GM23338 (cell line): Measurements from ENCODE around the gene SLC19A1. TPM values are rescaled to one million over a fixed set of nuclear protein-coding genes. Genes with fewer than 3 reads are reported as not detected.

ENCODE experiments used
- ATAC-seq: fragments of 200-7000 bp; cut with Tn5 transposase; 3 replicates; pipeline ENCODE4 v1.9.1; 2020
- DNase-seq: peaks from one replicate; pipeline ENCODE4 v3.0.0-alpha.2; 2015; ENCODE audit warnings: low spot score
- H2AFZ ChIP-seq: fragments of 200-600 bp; sonication (generic); 2 replicates; pipeline ENCODE4 v1.8.0; 2016; ENCODE audit warnings: antibody characterized with exemption, mild to moderate bottlenecking, moderate library complexity
- H3F3A ChIP-seq: fragments of 200-600 bp; sonication (generic); replicated peaks from 2 replicates; pipeline ENCODE4 v1.8.0; 2017; ENCODE audit warnings: antibody characterized with exemption, mixed run types, low read depth
- H3K27ac ChIP-seq: fragments of 200-600 bp; sonication (generic); 2 replicates; pipeline ENCODE4 v1.6.1; 2016; ENCODE audit warnings: low read depth
- H3K27me3 ChIP-seq: fragments of 200-600 bp; sonication (generic); 2 replicates; pipeline ENCODE4 v1.8.0; 2016; ENCODE audit warnings: mild to moderate bottlenecking, mixed run types, moderate library complexity; ENCODE audit not compliant: insufficient read depth
- H3K36me3 ChIP-seq: fragments of 200-600 bp; sonication (generic); 2 replicates; pipeline ENCODE4 v1.8.0; 2016; ENCODE audit warnings: mild to moderate bottlenecking; ENCODE audit not compliant: insufficient read depth
- H3K4me1 ChIP-seq: fragments of 200-600 bp; sonication (generic); 2 replicates; pipeline ENCODE4 v1.8.0; 2016; ENCODE audit warnings: mild to moderate bottlenecking, moderate library complexity; ENCODE audit not compliant: insufficient read depth
- H3K4me2 ChIP-seq: fragments of 200-600 bp; sonication (generic); 2 replicates; pipeline ENCODE4 v1.7.1; 2017; ENCODE audit warnings: mixed run types
- H3K4me3 ChIP-seq: fragments of 200-600 bp; sonication (generic); 2 replicates; pipeline ENCODE4 v1.6.1; 2016; ENCODE audit warnings: mixed run types
- H3K79me2 ChIP-seq: fragments of 200-600 bp; sonication (generic); replicated peaks from 2 replicates; pipeline ENCODE4 v1.8.0; 2017; ENCODE audit warnings: mild to moderate bottlenecking; ENCODE audit not compliant: insufficient read depth
- H3K9me2 ChIP-seq: fragments of 200-600 bp; sonication (generic); 2 replicates; pipeline ENCODE4 v1.8.0; 2017; ENCODE audit not compliant: insufficient read depth
- H4K20me1 ChIP-seq: fragments of 200-600 bp; sonication (generic); replicated peaks from 2 replicates; pipeline ENCODE4 v1.8.0; 2017; ENCODE audit warnings: mild to moderate bottlenecking; ENCODE audit not compliant: insufficient read depth
- H3K27ac Mint-ChIP-seq: 2 replicates; pipeline ENCODE4 v1.8.0; 2020; ENCODE audit warnings: inconsistent platforms, mild to moderate bottlenecking, moderate library complexity, mixed read lengths
- H3K27me3 Mint-ChIP-seq: 3 replicates; pipeline ENCODE4 v1.8.0; 2022; ENCODE audit warnings: low read depth, mild to moderate bottlenecking, moderate library complexity, mixed read lengths, inconsistent platforms; ENCODE audit not compliant: insufficient read depth, poor library complexity
- H3K36me3 Mint-ChIP-seq: 3 replicates; pipeline ENCODE4 v1.8.0; 2021; ENCODE audit warnings: low read depth, mild to moderate bottlenecking, inconsistent platforms, moderate library complexity, mixed read lengths
- H3K4me1 Mint-ChIP-seq: 3 replicates; pipeline ENCODE4 v1.8.0; 2020; ENCODE audit warnings: mild to moderate bottlenecking, inconsistent platforms, mixed read lengths
- H3K4me3 Mint-ChIP-seq: 3 replicates; pipeline ENCODE4 v1.8.0; 2021; ENCODE audit warnings: moderate library complexity, mild to moderate bottlenecking, inconsistent platforms, mixed read lengths
- H3K9me3 Mint-ChIP-seq: 3 replicates; pipeline ENCODE4 v1.8.0; 2020; ENCODE audit warnings: moderate library complexity, mild to moderate bottlenecking, inconsistent platforms, mixed read lengths
- CREB1 ChIP-seq: fragments of 250-450 bp; sonication (Bioruptor Pico); IDR thresholded peaks from 2 replicates; pipeline ENCODE4 v1.5.0; 2020; ENCODE audit warnings: low read depth, mild to moderate bottlenecking, moderate library complexity
- CTCF ChIP-seq, 2 experiments: fragments of 200-600 bp in 1 of 2; sonication (generic) in 1 of 2; conservative IDR thresholded peaks; 2 replicates each; pipeline versions ENCODE4 v1.5.1 to v1.6.1; 2016 to 2017; ENCODE audit warnings: antibody characterized with exemption in 2 of 2, low read depth in 2 of 2, mild to moderate bottlenecking in 2 of 2, moderate library complexity in 1 of 2
- ETS1 ChIP-seq: IDR thresholded peaks from 2 replicates; pipeline ENCODE4 v1.6.1; 2016; ENCODE audit warnings: antibody characterized with exemption
- EZH2 ChIP-seq: fragments of 200-600 bp; sonication (generic); IDR thresholded peaks from one replicate; pipeline ENCODE4 v1.8.0; 2017; ENCODE audit warnings: antibody characterized with exemption, mild to moderate bottlenecking, low read depth; ENCODE audit not compliant: unreplicated experiment
- EZH2phosphoT487 ChIP-seq: fragments of 200-600 bp; sonication (generic); IDR thresholded peaks from one replicate; pipeline ENCODE4 v1.8.1; 2018; ENCODE audit warnings: antibody characterized with exemption; ENCODE audit not compliant: unreplicated experiment
- JUNB ChIP-seq: IDR thresholded peaks from one replicate; pipeline ENCODE4 v1.6.1; 2016; ENCODE audit warnings: antibody characterized with exemption; ENCODE audit not compliant: unreplicated experiment
- NANOG ChIP-seq: IDR thresholded peaks from 2 replicates; pipeline ENCODE4 v1.6.1; 2016; ENCODE audit warnings: antibody characterized with exemption, borderline replicate concordance
- POLR2AphosphoS5 ChIP-seq: IDR thresholded peaks from 2 replicates; pipeline ENCODE4 v1.6.1; 2016; ENCODE audit warnings: antibody characterized with exemption, low read depth
- REST ChIP-seq: IDR thresholded peaks from one replicate; pipeline ENCODE4 v1.6.1; 2018; ENCODE audit warnings: antibody characterized with exemption; ENCODE audit not compliant: unreplicated experiment
- STAT1 ChIP-seq: IDR thresholded peaks from one replicate; pipeline ENCODE4 v1.6.1; 2016; ENCODE audit warnings: antibody characterized with exemption; ENCODE audit not compliant: unreplicated experiment
- ZNF114 ChIP-seq: fragments of 250-450 bp; sonication (Bioruptor Pico); IDR thresholded peaks from 2 replicates; pipeline ENCODE4 v1.5.0; 2020; ENCODE audit warnings: mild to moderate bottlenecking, moderate library complexity
- ZNF462 ChIP-seq: fragments of 250-450 bp; sonication (Bioruptor Pico); IDR thresholded peaks from 2 replicates; pipeline ENCODE4 v1.5.0; 2020; ENCODE audit warnings: mild to moderate bottlenecking, moderate library complexity
- polyA plus RNA-seq: library from polyadenylated mRNA; unstranded; fragments of >200 nt; fragmentation: Nextera tagmentation; extraction: Ambion mirVana; gene quantifications from 2 replicates; pipeline ENCODE4 v1.2.1, GENCODE V29; 2016
- total RNA-seq: library from RNA; depleted of rRNA; stranded (reverse); fragments of >200 nt; shearing (Covaris generic); gene quantifications from 2 replicates; pipeline ENCODE4 v1.2.3, GENCODE V29; 2014

The SLC19A1 gene
- total and polyA plus RNA-seq, 2 experiments from 2014 or later: 31.2 to 33.0 TPM

GRCh38 chr21:45570071-45570470 is 27.8 kb upstream of the SLC19A1 start:
- Histone ChIP-seq H3K27me3 (no peaks in the 10 kb centered on the region), H3K4me3 (no peak overlapping the region), H3K79me2 (no peaks in the 10 kb centered on the region), H2AFZ (no peak overlapping the region), H3K27ac (no peak overlapping the region), H3K4me1 (no peaks in the 10 kb centered on the region), H3F3A (no peaks in the 10 kb centered on the region), H4K20me1 (no peaks in the 10 kb centered on the region), H3K36me3 (no peaks in the 10 kb centered on the region), H3K9me2 (no peaks in the 10 kb centered on the region), H3K4me2 (no peak overlapping the region)
- DNase-seq (no peak), ATAC-seq (no peak)
- H3K4me3 Mint-ChIP-seq: no peak overlapping the region
- no peaks in the 10 kb centered on the region for H3K9me3 Mint-ChIP-seq
- H3K36me3 Mint-ChIP-seq: no peaks in the 10 kb centered on the region
- H3K27me3 Mint-ChIP-seq: peaks cover 5% of the 10 kb centered on the region
- H3K4me1 Mint-ChIP-seq: peaks cover 2% of the 10 kb centered on the region; the same call in 2 of the 3 replicates
- no peak for TF ChIP-seq CTCF (conservative IDR thresholded peaks at IDR 0.05; ENCODE audit: low read depth in 2 of 2)
- TF ChIP-seq STAT1: no peak
- TF ChIP-seq JUNB: no peak
- TF ChIP-seq REST: no peak
- TF ChIP-seq EZH2: no peak
- no peak for TF ChIP-seq ZNF114 (CRISPR knock-in tag)
- TF ChIP-seq ZNF462: no peak
- no peak for TF ChIP-seq CREB1
- TF ChIP-seq EZH2phosphoT487: no peak
- TF ChIP-seq NANOG: no peak
- TF ChIP-seq ETS1: no peak
- TF ChIP-seq POLR2AphosphoS5: no peak
- H3K27ac Mint-ChIP-seq: no peak overlapping the region
